ENCODE data around the gene TOM1L1.

TOM1L1 gene

GRCh38 chr17:54899201-54899600 lies 1.5 kb upstream of the TOM1L1 start:
- DNase-seq, result no peak

DNA sequence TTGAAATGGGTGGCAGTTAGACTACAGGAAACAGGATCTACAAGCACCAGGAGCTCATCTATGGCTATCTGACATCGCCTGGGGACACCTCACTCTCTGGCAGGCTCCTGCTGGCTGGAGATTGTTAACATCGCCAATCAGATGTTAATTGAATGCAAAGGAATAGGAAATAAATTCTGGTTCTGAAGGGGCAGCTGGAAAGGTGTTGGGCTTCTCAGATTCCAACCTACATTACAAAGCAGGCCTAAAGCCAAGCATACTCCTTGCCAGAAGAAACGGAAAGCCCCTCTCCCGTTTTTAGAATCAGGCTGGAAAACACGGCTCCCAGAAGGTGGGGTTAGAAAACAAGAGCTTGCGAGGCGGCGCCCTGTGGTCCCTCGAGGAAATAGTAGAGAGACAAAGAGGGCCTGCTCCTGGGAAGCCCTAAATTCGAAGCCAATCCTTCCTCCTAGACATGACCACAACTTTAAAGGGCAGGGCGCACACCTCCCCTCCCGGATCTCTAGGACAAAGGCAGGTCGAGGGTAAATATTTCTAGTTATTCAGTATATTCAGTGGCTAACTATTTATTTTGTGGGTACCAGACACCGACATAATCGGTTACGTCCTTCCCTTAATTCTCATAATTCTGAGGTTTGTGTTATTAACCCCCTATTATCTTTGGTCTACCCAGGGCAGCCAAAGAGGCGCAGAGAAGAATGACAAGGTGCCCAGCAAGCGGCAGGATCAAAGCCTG lies 763 bp upstream of the TOM1L1 start:
- DNase-seq, result no peak

- peak; percentile 17 for DNase-seq
Observed at GRCh38 chr17:54901230-54901822, 674 bp downstream of the TOM1L1 start.

DNA sequence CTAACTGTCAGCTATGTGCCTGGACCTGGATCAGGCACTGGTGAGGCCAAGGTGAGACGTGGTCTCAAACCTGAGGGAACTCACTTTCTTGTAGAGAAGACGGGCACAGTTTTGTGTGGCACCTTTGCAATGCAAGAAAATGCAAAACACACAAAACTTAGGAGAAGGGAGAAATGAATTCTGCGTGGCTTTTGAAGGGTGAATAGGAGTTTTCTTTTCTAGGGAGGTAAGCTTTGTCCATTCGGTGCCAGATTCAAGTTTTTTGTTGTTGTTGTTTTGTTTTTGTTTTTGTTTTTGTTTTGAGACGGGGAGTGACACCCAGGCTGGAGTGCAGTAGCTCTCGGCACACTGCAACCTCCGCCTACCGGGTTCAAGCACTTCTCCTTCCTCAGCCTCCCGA lies 1.4 kb downstream of the TOM1L1 start:
- DNase-seq, result no peak

DNA sequence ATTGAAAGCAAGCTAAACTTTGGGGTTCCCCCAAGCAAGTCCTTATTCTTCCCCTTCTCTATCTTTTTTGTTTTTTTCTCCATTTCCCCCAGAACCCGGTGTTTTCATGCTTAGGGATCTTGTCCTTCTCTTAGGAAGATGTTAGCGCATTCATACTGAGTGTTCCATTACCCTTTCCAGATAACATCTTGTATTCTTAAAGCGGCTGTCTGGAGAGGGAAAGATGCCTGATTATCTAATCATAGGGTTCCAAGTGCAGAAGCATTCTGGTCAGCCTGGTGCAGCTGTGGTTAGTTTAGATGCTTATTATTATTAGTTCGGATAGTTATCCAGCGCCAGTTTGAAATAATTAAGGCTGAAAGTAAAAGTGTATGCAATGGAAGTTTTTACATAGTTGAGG lies 2.0 kb downstream of the TOM1L1 start:
- DNase-seq, result no peak

DNA sequence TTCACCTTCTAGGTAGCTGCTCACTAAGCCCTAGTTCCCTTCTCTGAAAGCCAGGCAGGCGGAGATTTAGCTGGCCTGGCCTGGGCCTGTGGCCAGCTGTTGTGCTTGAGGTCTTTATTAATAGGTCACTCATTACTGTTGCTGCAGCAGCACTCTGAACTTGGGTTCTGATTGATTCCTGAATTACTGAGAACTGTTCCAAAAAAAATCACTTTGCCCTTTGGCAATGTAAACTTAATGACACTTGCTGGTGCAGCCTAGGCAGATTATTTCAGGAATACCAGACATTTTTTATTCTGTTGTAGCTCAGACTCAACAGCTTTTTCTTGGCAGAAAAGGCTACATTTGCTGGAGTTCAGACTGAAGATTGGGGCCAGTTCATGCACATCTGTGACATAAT lies 2.7 kb downstream of the TOM1L1 start:
- DNase-seq, result no peak

DNA sequence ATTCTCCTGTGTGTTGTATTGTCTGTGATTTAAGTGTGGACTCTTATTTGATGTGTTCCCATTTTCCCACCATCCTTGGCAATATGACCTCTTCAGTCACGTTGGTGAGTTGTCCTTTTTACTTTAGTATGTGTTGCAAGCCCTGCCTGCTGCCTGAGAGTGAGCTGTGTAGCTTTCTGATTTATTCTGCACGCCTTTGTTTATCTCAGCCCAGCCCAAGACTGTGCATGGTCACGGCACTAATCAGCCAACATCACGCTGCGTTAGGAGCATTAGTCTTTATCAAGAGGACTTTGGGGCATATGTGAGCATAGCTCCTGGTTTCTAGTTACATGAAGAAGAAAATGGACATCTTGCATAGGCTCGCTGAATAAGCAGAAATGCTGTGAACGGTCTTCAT lies 6.0 kb downstream of the TOM1L1 start:
- no peak for DNase-seq

DNA sequence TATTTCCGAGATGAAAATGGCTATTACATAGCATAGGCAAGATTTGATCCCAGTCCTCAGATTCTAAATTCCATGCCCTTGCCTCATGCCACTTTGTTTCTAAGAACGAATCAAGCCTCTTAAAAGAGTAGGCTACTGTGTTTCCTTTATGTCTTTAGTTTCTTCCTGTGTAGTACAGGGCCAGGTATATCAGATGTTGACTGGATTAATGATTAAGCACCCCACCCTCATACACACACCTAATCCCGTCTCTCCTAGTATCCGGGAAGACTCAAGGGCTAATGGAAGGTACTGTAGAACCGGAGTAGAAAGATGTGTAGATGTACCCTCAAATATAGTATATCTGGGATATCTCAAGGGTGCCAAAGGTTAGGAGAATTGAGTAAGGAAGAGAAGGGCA lies 6.7 kb downstream of the TOM1L1 start:
- no peak for DNase-seq

- DNase-seq, result no peak
Observed at GRCh38 chr17:54909766-54910165, 9.1 kb downstream of the TOM1L1 start.

GRCh38 chr17:54916721-54917120 lies 16.1 kb downstream of the TOM1L1 start:
- DNase-seq, result no peak

DNA sequence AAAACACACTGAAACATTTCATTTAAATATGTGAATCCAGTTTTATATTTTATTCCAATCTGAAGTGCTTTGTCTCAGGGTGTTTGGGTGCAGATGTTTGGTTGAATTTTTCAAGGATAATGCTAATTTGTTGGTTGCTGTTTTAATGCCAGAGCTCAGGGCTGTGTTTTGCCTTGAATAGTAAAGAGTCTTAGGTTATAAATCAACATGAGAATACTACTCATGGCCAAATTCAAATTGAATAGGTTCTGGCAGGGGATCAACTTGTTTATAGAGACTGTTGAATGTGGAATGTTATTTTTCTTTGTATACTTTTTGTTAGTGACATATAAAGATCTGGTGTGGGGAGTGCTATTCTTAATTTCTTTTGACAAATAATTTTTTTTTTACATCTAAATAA lies 18.8 kb downstream of the TOM1L1 start:
- DNase-seq, result no peak

- DNase-seq, result no peak
Observed at GRCh38 chr17:54920819-54921218, 20.2 kb downstream of the TOM1L1 start.

GRCh38 chr17:54924405-54924804 lies 23.8 kb downstream of the TOM1L1 start:
- DNase-seq, result no peak

DNA sequence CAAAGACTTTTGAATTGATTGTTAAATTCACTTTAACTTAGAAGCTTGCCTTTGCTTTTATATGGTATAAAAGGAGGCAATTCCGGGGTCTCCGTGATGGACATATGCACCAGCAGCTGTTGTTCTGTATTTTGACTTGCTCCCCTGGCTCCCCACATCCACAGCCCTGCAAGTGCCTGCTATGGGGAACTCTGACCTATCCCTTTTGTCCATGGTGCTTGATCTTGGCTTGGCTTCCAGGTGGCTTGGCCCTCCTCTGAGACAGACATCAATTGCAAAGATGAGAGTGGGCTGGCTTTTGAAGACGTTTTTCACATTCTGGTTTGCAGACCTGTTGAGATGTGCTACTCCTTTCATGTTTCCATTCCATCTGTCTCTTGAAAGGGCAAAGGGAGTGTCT lies 26.9 kb downstream of the TOM1L1 start:
- DNase-seq, result no peak

GRCh38 chr17:54932711-54933110 lies 32.1 kb downstream of the TOM1L1 start:
- no peak for DNase-seq

GRCh38 chr17:54933921-54934320 lies 33.3 kb downstream of the TOM1L1 start:
- no peak for DNase-seq

GRCh38 chr17:54935471-54935870 lies 34.8 kb downstream of the TOM1L1 start:
- DNase-seq, result no peak

- DNase-seq, result no peak
Observed at GRCh38 chr17:54937018-54937417, 36.4 kb downstream of the TOM1L1 start.

DNA sequence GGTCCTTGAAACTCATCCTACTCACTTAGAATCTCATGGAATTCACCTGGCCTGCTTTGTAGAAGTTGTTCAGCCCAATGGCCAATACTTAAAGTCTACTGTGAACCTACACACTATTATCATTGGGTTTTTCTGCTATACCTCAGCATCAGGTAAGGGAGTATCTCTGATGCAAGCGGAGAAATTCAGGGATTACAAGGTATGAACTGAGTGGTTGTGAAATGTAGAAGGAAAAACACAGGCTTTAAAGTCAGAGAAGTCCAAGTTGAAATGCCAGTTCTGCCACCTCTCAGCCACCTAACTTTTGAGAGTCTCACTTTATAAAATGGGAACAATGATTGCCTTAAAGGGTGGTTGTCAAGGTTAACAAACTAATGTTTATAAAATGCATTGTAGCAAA lies 36.8 kb downstream of the TOM1L1 start:
- no peak for DNase-seq

- DNase-seq, result no peak
Observed at GRCh38 chr17:54941285-54941684, 40.6 kb downstream of the TOM1L1 start.

GRCh38 chr17:54944796-54945195 lies 44.1 kb downstream of the TOM1L1 start:
- no peak for DNase-seq

GRCh38 chr17:54945231-54945630 lies 44.6 kb downstream of the TOM1L1 start:
- no peak for DNase-seq

- no peak for DNase-seq
Observed at GRCh38 chr17:54945671-54946070, 45.0 kb downstream of the TOM1L1 start.

GRCh38 chr17:54947396-54947795 lies 46.7 kb downstream of the TOM1L1 start:
- no peak for DNase-seq

DNA sequence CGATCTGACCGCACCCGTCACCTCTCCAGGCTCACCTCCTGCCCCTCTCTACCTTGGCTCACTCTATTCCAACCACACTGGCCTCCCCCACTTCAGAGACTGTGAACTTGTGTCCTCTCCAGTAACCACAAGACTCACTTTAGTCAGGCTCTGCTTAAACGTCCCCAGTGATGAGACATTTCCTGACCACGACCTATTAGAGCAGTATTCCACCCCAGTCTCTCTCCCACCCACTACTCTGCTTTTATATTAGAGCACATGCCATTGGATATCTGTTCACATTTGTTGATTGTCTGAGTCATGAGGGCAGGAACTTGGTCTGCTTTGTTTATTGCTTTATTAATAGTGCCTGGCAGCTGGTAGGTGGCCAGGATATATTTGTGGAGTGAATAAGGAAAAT lies 47.7 kb downstream of the TOM1L1 start:
- no peak for DNase-seq
